ENCODE results near the gene SSUH2.

The SSUH2 gene

GRCh38 chr3:8642001-8642400 lies 2.6 kb downstream of the SSUH2 start:
- TF ChIP-seq GABPA (IDR thresholded peaks at IDR 0.05; ENCODE audit: low read depth) (no peak), REST (IDR thresholded peaks at IDR 0.05; ENCODE audit: insufficient replicate concordance, low read depth) (no peak), POLR2AphosphoS5 (IDR thresholded peaks at IDR 0.05; ENCODE audit: low read depth) (no peak), SPI1 (IDR thresholded peaks at IDR 0.05; ENCODE audit: borderline replicate concordance, low read depth) (no peak), CTCF (IDR thresholded peaks at IDR 0.05; ENCODE audit: insufficient read depth, low read length) (no peak)
- Histone ChIP-seq H3K27ac (replicated peaks) (no peak overlapping the region), H3K4me3 (replicated peaks; ENCODE audit: insufficient read depth, low read length) (no peak overlapping the region), H3K27me3 (ENCODE audit: insufficient read depth, poor library complexity, severe bottlenecking) (peaks cover 3% of the 10 kb centered on the region)
- DNase-seq (ENCODE audit: low read depth in 1 of 2, low spot score in 1 of 2): no peak

GRCh38 chr3:8641472-8641871 lies 3.1 kb downstream of the SSUH2 start:
- TF ChIP-seq REST (IDR thresholded peaks at IDR 0.05; ENCODE audit: insufficient replicate concordance, low read depth) (no peak), POLR2AphosphoS5 (IDR thresholded peaks at IDR 0.05; ENCODE audit: low read depth) (no peak), GABPA (IDR thresholded peaks at IDR 0.05; ENCODE audit: low read depth) (no peak), SPI1 (IDR thresholded peaks at IDR 0.05; ENCODE audit: borderline replicate concordance, low read depth) (no peak), CTCF (IDR thresholded peaks at IDR 0.05; ENCODE audit: insufficient read depth, low read length) (no peak)
- DNase-seq (ENCODE audit: low read depth in 1 of 2, low spot score in 1 of 2): no peak
- peaks cover 3% of the 10 kb centered on the region for H3K27me3 ChIP-seq (ENCODE audit: insufficient read depth, poor library complexity, severe bottlenecking)

GRCh38 chr3:8640223-8640622 lies 4.4 kb downstream of the SSUH2 start:
- H3K27me3 ChIP-seq (ENCODE audit: insufficient read depth, poor library complexity, severe bottlenecking): peaks cover 3% of the 10 kb centered on the region
- no peak for TF ChIP-seq REST (IDR thresholded peaks at IDR 0.05; ENCODE audit: insufficient replicate concordance, low read depth)
- TF ChIP-seq POLR2AphosphoS5 (IDR thresholded peaks at IDR 0.05; ENCODE audit: low read depth): no peak
- no peak for TF ChIP-seq CTCF (IDR thresholded peaks at IDR 0.05; ENCODE audit: insufficient read depth, low read length)
- TF ChIP-seq SPI1 (IDR thresholded peaks at IDR 0.05; ENCODE audit: borderline replicate concordance, low read depth): no peak
- TF ChIP-seq GABPA (IDR thresholded peaks at IDR 0.05; ENCODE audit: low read depth): no peak
- H3K4me3 ChIP-seq (replicated peaks; ENCODE audit: insufficient read depth, low read length): no peak overlapping the region
- no peak for DNase-seq (ENCODE audit: low read depth in 1 of 2, low spot score in 1 of 2)
- no peak overlapping the region for H3K27ac ChIP-seq (replicated peaks)

More at GRCh38 chr3:8641472-8641871, 3.1 kb downstream of the SSUH2 start:
- no peak overlapping the region for H3K4me3 ChIP-seq (replicated peaks; ENCODE audit: insufficient read depth, low read length)
- H3K27ac ChIP-seq (replicated peaks): no peak overlapping the region

Data from HL-60 (cell line).